ENCODE data around the gene OLFML2A.

Gene OLFML2A

DNA sequence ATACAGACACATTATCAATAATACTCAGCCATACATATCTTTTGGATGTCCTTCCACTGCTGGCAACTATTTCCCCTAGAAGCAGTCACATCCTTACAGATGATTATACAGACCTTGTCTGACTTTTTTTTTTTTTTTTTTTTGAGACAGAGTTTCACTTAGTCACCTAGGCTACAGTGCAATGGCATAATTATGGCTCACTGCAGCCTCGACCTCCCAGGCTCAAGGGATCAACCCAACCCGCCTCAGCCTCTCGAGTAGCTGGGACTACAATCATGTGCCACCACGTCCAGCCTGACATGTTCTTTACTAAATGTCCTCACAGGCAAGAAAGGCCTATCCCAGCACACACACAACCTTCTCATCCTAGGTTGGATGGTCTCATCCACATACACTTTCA, 29.9 kb upstream of the OLFML2A start:
- H3K4me1 ChIP-seq (ENCODE audit: control insufficient read depth in 1 of 2, insufficient read depth in 1 of 2, low read depth in 1 of 2, low read length in 1 of 2), result peaks cover 5 to 11% of the 10 kb centered on the region in 2 experiments
- H3K27ac ChIP-seq, result no peak overlapping the region
- H3K27me3 ChIP-seq, result no peaks in the 10 kb centered on the region
- H3K9me3 ChIP-seq, result no peaks in the 10 kb centered on the region
- no peak overlapping the region for H3K4me3 ChIP-seq (ENCODE audit: low read depth in 1 of 2, low read length in 1 of 2)
- H3K36me3 ChIP-seq, result no peaks in the 10 kb centered on the region
- TF ChIP-seq, protein P1, sequence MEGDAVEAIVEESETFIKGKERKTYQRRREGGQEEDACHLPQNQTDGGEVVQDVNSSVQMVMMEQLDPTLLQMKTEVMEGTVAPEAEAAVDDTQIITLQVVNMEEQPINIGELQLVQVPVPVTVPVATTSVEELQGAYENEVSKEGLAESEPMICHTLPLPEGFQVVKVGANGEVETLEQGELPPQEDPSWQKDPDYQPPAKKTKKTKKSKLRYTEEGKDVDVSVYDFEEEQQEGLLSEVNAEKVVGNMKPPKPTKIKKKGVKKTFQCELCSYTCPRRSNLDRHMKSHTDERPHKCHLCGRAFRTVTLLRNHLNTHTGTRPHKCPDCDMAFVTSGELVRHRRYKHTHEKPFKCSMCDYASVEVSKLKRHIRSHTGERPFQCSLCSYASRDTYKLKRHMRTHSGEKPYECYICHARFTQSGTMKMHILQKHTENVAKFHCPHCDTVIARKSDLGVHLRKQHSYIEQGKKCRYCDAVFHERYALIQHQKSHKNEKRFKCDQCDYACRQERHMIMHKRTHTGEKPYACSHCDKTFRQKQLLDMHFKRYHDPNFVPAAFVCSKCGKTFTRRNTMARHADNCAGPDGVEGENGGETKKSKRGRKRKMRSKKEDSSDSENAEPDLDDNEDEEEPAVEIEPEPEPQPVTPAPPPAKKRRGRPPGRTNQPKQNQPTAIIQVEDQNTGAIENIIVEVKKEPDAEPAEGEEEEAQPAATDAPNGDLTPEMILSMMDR (IDR thresholded peaks at IDR 0.05), result no peak

DNA sequence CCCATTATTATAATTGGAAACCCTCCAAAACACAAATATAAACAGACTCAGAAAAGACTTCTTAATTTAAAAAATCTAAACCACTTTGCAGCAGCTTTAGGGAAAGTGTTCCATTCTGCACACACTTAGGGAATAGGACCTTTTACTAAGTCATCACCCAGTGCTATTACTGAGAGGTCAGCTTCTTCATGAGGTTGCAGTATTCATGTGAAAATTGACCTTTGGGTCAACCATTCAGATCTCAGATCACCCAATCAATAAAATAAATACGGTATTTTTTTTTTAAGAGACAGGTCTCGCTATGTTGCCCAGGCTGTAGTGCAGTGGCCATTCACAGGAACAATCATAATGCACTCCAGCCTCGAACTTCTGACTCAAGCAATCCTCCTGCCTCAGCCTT, 27.6 kb upstream of the OLFML2A start:
- TF ChIP-seq, protein P1 (IDR thresholded peaks at IDR 0.05), result no peak
- H3K9me3 ChIP-seq, result no peaks in the 10 kb centered on the region
- H3K4me3 ChIP-seq (ENCODE audit: low read depth in 1 of 2, low read length in 1 of 2), result no peak overlapping the region
- peaks cover 10% of the 10 kb centered on the region in 2 experiments for H3K4me1 ChIP-seq (ENCODE audit: control insufficient read depth in 1 of 2, insufficient read depth in 1 of 2, low read depth in 1 of 2, low read length in 1 of 2)
- no peaks in the 10 kb centered on the region for H3K36me3 ChIP-seq
- no peaks in the 10 kb centered on the region for H3K27me3 ChIP-seq
- H3K27ac ChIP-seq, result peak overlapping the region; percentile 16

DNA sequence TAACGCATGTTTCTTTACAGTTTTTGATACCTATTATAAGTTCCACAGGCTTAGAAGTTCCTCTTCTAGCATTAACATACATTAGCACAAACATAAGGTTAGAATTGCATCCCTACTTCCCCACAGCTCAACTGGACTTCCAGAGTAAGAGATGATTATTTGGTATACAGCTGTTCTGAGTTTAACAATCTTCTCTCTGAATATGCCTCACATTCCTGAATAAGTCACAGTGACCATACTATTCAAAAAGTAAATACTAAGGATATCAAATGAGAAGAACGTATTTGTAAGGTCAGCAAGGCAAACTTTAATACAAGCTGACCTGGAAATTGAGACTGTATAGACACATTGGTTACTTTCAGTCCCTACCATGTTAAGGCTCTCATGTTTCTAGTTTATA, 27.2 kb upstream of the OLFML2A start:
- TF ChIP-seq, protein P1 (IDR thresholded peaks at IDR 0.05), result no peak
- no peaks in the 10 kb centered on the region for H3K36me3 ChIP-seq
- peaks cover 5 to 6% of the 10 kb centered on the region in 2 experiments for H3K4me1 ChIP-seq (ENCODE audit: control insufficient read depth in 1 of 2, insufficient read depth in 1 of 2, low read depth in 1 of 2, low read length in 1 of 2)

DNA sequence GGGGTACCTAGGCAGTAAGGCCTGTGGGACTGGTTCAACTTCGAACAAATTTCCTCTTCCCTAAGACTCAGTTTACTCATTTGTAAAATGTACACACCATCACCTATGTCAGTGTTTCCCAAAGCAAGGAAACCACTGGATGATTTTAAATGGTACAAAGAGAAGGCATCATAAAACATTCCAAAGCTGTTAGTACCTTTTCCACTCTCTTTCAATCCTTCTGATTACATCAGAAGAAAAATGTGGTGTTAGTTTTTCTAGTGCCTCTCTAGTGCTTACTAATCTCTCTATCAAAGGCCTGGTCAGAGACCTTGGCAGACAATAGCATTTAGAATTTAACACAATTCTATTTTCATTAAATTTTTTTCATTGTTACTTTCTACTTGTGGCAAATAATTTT, 24.0 kb upstream of the OLFML2A start:
- Histone ChIP-seq H3K27me3 (no peaks in the 10 kb centered on the region), H3K9me3 (no peaks in the 10 kb centered on the region), H3K4me1 (ENCODE audit: control insufficient read depth in 1 of 2, insufficient read depth in 1 of 2, low read depth in 1 of 2, low read length in 1 of 2) (peaks cover 26 to 27% of the 10 kb centered on the region in 2 experiments), H3K36me3 (no peaks in the 10 kb centered on the region), H3K27ac (no peak overlapping the region), H3K4me3 (ENCODE audit: low read depth in 1 of 2, low read length in 1 of 2) (no peak overlapping the region)
- TF ChIP-seq, protein P1 (IDR thresholded peaks at IDR 0.05), result no peak

More for the DNA sequence above, 27.2 kb upstream of the OLFML2A start:
- no peak overlapping the region for H3K4me3 ChIP-seq (ENCODE audit: low read depth in 1 of 2, low read length in 1 of 2)
- H3K27ac ChIP-seq, result peak overlapping the region; percentile 16
- H3K9me3 ChIP-seq, result no peaks in the 10 kb centered on the region
- no peaks in the 10 kb centered on the region for H3K27me3 ChIP-seq

DNA sequence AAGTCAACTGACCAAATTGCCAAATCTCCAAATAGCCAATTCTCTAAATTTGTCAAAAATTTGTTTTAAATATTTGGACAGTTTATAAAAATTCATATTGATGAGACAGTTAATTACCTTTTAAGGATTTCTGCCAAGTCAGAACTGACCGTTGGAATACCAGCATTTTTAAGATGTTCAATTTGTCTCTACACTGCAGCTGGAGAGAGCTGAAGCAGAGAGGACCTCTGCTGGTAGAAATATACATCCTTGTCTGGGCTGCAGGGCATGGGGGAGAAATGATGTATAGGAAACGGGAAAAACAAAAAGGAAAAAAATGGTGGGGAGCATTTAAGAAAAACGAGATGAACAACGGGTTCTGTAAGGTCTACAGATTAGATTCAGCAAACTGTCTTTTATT, 22.6 kb upstream of the OLFML2A start:
- Histone ChIP-seq H3K9me3 (no peaks in the 10 kb centered on the region), H3K27me3 (no peaks in the 10 kb centered on the region), H3K27ac (peak overlapping the region; percentile 1), H3K4me3 (ENCODE audit: low read depth in 1 of 2, low read length in 1 of 2) (no peak overlapping the region), H3K36me3 (no peaks in the 10 kb centered on the region), H3K4me1 (ENCODE audit: control insufficient read depth in 1 of 2, insufficient read depth in 1 of 2, low read depth in 1 of 2, low read length in 1 of 2) (peaks cover 39 to 41% of the 10 kb centered on the region in 2 experiments)
- TF ChIP-seq, protein P1 (IDR thresholded peaks at IDR 0.05), result no peak

DNA sequence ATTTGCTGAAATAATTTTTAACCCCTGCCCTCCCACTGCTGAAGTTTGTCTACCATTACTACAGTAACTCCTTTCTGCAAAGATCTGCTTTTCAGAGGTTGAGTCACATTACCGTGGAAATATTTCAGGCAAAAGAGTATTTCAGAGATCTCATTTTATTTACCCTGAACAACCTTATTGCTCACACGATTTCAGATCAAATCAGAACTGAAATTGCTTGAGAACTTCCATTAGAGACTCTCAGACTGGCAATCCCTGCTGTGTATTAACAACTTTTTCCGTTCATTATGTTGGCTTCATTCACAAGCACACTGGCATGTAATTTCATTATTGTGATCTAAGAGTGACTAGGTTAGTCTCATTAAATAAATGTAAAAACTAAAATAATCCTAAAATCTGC, 21.9 kb upstream of the OLFML2A start:
- Histone ChIP-seq H3K4me3 (ENCODE audit: low read depth in 1 of 2, low read length in 1 of 2) (no peak overlapping the region), H3K4me1 (ENCODE audit: control insufficient read depth in 1 of 2, insufficient read depth in 1 of 2, low read depth in 1 of 2, low read length in 1 of 2) (peaks cover 41 to 48% of the 10 kb centered on the region in 2 experiments), H3K36me3 (no peaks in the 10 kb centered on the region), H3K9me3 (no peaks in the 10 kb centered on the region), H3K27ac (no peak overlapping the region), H3K27me3 (no peaks in the 10 kb centered on the region)
- TF ChIP-seq, protein P1 (IDR thresholded peaks at IDR 0.05), result no peak
